ENCODE results near the gene EIF3K.

- no peak for TF ChIP-seq CTCF (IDR thresholded peaks at IDR 0.05)
- TF ChIP-seq POLR2A (IDR thresholded peaks at IDR 0.05) = no peak
These were observed 21.4 kb downstream of the EIF3K start for GRCh38 chr19:38640368-38640767.

Measured in adrenal gland (tissue), 5 donors.